PC-9 (cell line): ENCODE data around the gene RPL37. TPM values are rescaled to one million over a fixed set of nuclear protein-coding genes. Genes with fewer than 3 reads are reported as not detected.

ENCODE experiments used
- BruUV-seq: library from RNA; stranded (reverse); fragments of 400-500 nt; replicated peaks from 2 replicates; lab custom pipeline; 2021; lab: Mats Ljungman, UMichigan
- CTCF ChIA-PET: fragments of 300-600 bp; sonication (Branson Sonifier 250); formaldehyde crosslinking; loops from one replicate; lab custom pipeline; 2022; ENCODE audit warnings: antibody characterized with exemption; lab: Charles Lee
- POLR2A ChIA-PET: fragments of 300-600 bp; sonication (Branson Sonifier 250); formaldehyde crosslinking; loops from one replicate; lab custom pipeline; 2022; ENCODE audit warnings: antibody characterized with exemption; ENCODE audit not compliant: unreplicated experiment; lab: Charles Lee
- DNase-seq, 2 experiments: peaks; one replicate each; pipeline versions ENCODE4 v3.0.0 to v3.0.0-alpha.2; 2015 to 2022; ENCODE audit warnings: mixed read lengths in 1 of 2
- H2AFZ ChIP-seq: fragments of 200-600 bp; sonication (generic); 2 replicates; pipeline ENCODE4 v1.8.1; 2017; ENCODE audit warnings: antibody characterized with exemption
- H3F3A ChIP-seq: fragments of 200-600 bp; sonication (generic); 2 replicates; pipeline ENCODE4 v1.8.1; 2017; ENCODE audit warnings: antibody characterized with exemption, mild to moderate bottlenecking, low read depth; ENCODE audit not compliant: insufficient read depth
- H3K27ac ChIP-seq: fragments of 200-600 bp; sonication (generic); 2 replicates; pipeline ENCODE4 v1.6.1; 2016; ENCODE audit warnings: mixed run types
- H3K27me3 ChIP-seq: fragments of 200-600 bp; sonication (generic); 2 replicates; pipeline ENCODE4 v1.6.1; 2016; ENCODE audit warnings: low read depth, mixed run types; ENCODE audit not compliant: insufficient read depth
- H3K36me3 ChIP-seq: fragments of 200-600 bp; sonication (generic); 2 replicates; pipeline ENCODE4 v1.6.1; 2016; ENCODE audit warnings: low read depth, mixed run types
- H3K4me1 ChIP-seq: fragments of 200-600 bp; sonication (generic); replicated peaks from 2 replicates; pipeline ENCODE4 v1.6.1; 2016; ENCODE audit warnings: mixed run types; ENCODE audit not compliant: insufficient read depth
- H3K4me2 ChIP-seq: fragments of 200-600 bp; sonication (generic); 2 replicates; pipeline ENCODE4 v1.6.1; 2017; ENCODE audit warnings: mixed run types
- H3K4me3 ChIP-seq: fragments of 200-600 bp; sonication (generic); 2 replicates; pipeline ENCODE4 v1.6.1; 2016; ENCODE audit warnings: mixed run types
- H3K79me2 ChIP-seq: fragments of 200-600 bp; sonication (generic); 2 replicates; pipeline ENCODE4 v1.6.1; 2017; ENCODE audit warnings: low read depth, mixed run types
- H3K9me2 ChIP-seq: fragments of 200-600 bp; sonication (generic); 2 replicates; pipeline ENCODE4 v1.8.1; 2017; ENCODE audit warnings: mild to moderate bottlenecking; ENCODE audit not compliant: insufficient read depth
- H3K9me3 ChIP-seq: fragments of 200-600 bp; sonication (generic); 2 replicates; pipeline ENCODE4 v1.8.1; 2016; ENCODE audit warnings: low read depth; ENCODE audit not compliant: insufficient read depth
- H4K20me1 ChIP-seq: fragments of 200-600 bp; sonication (generic); 2 replicates; pipeline ENCODE4 v1.8.1; 2017; ENCODE audit not compliant: insufficient read depth
- CTCF ChIP-seq: fragments of 200-600 bp; sonication (generic); conservative IDR thresholded peaks from 2 replicates; pipeline ENCODE4 v1.6.1; 2017; ENCODE audit warnings: mixed run types, antibody characterized with exemption, mild to moderate bottlenecking, moderate library complexity
- EZH2 ChIP-seq: fragments of 200-600 bp; sonication (generic); IDR thresholded peaks from 2 replicates; pipeline ENCODE4 v1.8.0; 2017; ENCODE audit warnings: antibody characterized with exemption, low read depth
- intact Hi-C: fragments of 100-400 bp; cut with micrococcal nuclease; formaldehyde crosslinking; loops from one replicate; pipeline ENCODE4 v1.10.0; 2022; ENCODE audit not compliant: unreplicated experiment
- total RNA-seq: library from RNA; stranded (reverse); gene quantifications from 2 replicates; pipeline ENCODE4 v1.2.3, GENCODE V29; 2021

RPL37 gene
- total RNA-seq, 1 experiment from 2014 or later: 3,889 TPM

GRCh38 chr5:40853632-40854192 lies 18.7 kb upstream of the RPL37 start:
- no peak for TF ChIP-seq CTCF
- no peak for TF ChIP-seq EZH2
- intact Hi-C loops: no loop called here
- Histone ChIP-seq H3K9me2 (no peaks in the 10 kb centered on the region), H3K27ac (no peak overlapping the region), H3K9me3 (0 out of 2 replicates have a peak, but pooled peaks cover 5% of the 10 kb centered on the region), H3F3A (no peaks in the 10 kb centered on the region), H3K4me1 (no peaks in the 10 kb centered on the region), H3K36me3 (0 out of 2 replicates have a peak, but pooled peaks cover 11% of the 10 kb centered on the region), H3K4me3 (no peak overlapping the region), H4K20me1 (no peaks in the 10 kb centered on the region), H3K4me2 (no peak overlapping the region), H2AFZ (no peak overlapping the region), H3K27me3 (no peaks in the 10 kb centered on the region), H3K79me2 (no peaks in the 10 kb centered on the region)
- no TSS peak for BruUV-seq
- CTCF ChIA-PET: interaction anchor here (0.5 kb wide), 1 partner anchor 1588 kb away, joined by 5 read pairs; no protein-coding TSS in a partner anchor
- peak; percentile 26 to 31 for DNase-seq
- POLR2A ChIA-PET: interaction anchor here (0.6 kb wide), 1 partner anchor 574 kb away, joined by 5 read pairs; no protein-coding TSS in a partner anchor

- no TSS peak for BruUV-seq
Measured at GRCh38 chr5:40847525-40847924, 12.5 kb upstream of the RPL37 start.

GRCh38 chr5:40846371-40846770 lies 11.3 kb upstream of the RPL37 start:
- Histone ChIP-seq H4K20me1 (no peaks in the 10 kb centered on the region), H3K27me3 (no peaks in the 10 kb centered on the region), H3F3A (peaks cover 14% of the 10 kb centered on the region), H3K4me3 (no peak overlapping the region), H3K4me1 (peaks cover 19% of the 10 kb centered on the region), H3K36me3 (no peaks in the 10 kb centered on the region), H3K27ac (no peak overlapping the region), H3K9me3 (no peaks in the 10 kb centered on the region), H3K9me2 (no peaks in the 10 kb centered on the region), H3K4me2 (no peak overlapping the region), H2AFZ (no peak overlapping the region), H3K79me2 (no peaks in the 10 kb centered on the region)
- intact Hi-C loops: no loop called here
- no peak for TF ChIP-seq CTCF
- no peak for TF ChIP-seq EZH2
- CTCF ChIA-PET: interaction anchor here (0.6 kb wide), 1 partner anchor 49 kb away, joined by 3 read pairs; no protein-coding TSS in a partner anchor
- BruUV-seq: no TSS peak
- DNase-seq: peak in 1 of 2 experiments; percentile 12
- POLR2A ChIA-PET: no interaction called here

More at GRCh38 chr5:40847525-40847924, 12.5 kb upstream of the RPL37 start:
- Histone ChIP-seq H3K79me2 (no peaks in the 10 kb centered on the region), H3K27ac (no peak overlapping the region), H3K4me1 (peaks cover 10% of the 10 kb centered on the region), H3F3A (0 out of 2 replicates have a peak, but pooled peaks cover 3% of the 10 kb centered on the region), H3K27me3 (no peaks in the 10 kb centered on the region), H3K4me3 (no peak overlapping the region), H3K36me3 (no peaks in the 10 kb centered on the region), H3K9me3 (no peaks in the 10 kb centered on the region), H3K9me2 (no peaks in the 10 kb centered on the region), H3K4me2 (no peak overlapping the region), H2AFZ (no peak overlapping the region), H4K20me1 (no peaks in the 10 kb centered on the region)
- POLR2A ChIA-PET: interaction anchor here (0.7 kb wide), 1 partner anchor 115 kb away, joined by 7 read pairs; no protein-coding TSS in a partner anchor
- TF ChIP-seq CTCF: no peak
- TF ChIP-seq EZH2: no peak
- DNase-seq: peak in 1 of 2 experiments; percentile 20
- intact Hi-C loops: no loop called here
- CTCF ChIA-PET: no interaction called here
